Activated B cell treated with CpG ODN at 0.5 μM for 24 hours (primary cell): ENCODE measurements around the gene HMX3. TPM values are rescaled to one million over a fixed set of nuclear protein-coding genes. Genes with fewer than 3 reads are reported as not detected.
A peak's percentile ranks its signal among the peaks of the same experiment; 100 is the strongest.

Experiments
- ATAC-seq: fragments of 200-7000 bp; cut with Tn5 transposase; one replicate; pipeline ENCODE4 v1.10.0; 2021; ENCODE audit warnings: low read depth, mild to moderate bottlenecking, moderate library complexity
- CTCF ChIA-PET: fragments of 350-600 bp; sonication (Branson Sonifier 250); formaldehyde crosslinking; loops from one replicate; lab custom pipeline; 2021; ENCODE audit warnings: antibody characterized with exemption; lab: Charles Lee
- POLR2A ChIA-PET: fragments of 350-600 bp; sonication (Branson Sonifier 250); formaldehyde crosslinking; loops from one replicate; lab custom pipeline; 2021; ENCODE audit warnings: antibody characterized with exemption; lab: Charles Lee
- DNase-seq: peaks from one replicate; pipeline ENCODE4 v3.0.0; 2022
- H3K27ac Mint-ChIP-seq: one replicate; pipeline ENCODE4 v1.8.0; 2020; ENCODE audit warnings: mixed read lengths
- H3K27me3 Mint-ChIP-seq: one replicate; pipeline ENCODE4 v1.8.0; 2021; ENCODE audit warnings: mixed read lengths
- H3K36me3 Mint-ChIP-seq: one replicate; pipeline ENCODE4 v1.8.0; 2021; ENCODE audit warnings: low read depth, mixed read lengths
- H3K4me1 Mint-ChIP-seq: one replicate; pipeline ENCODE4 v1.8.0; 2021; ENCODE audit warnings: mixed read lengths
- H3K4me3 Mint-ChIP-seq: one replicate; pipeline ENCODE4 v1.8.0; 2020; ENCODE audit warnings: mild to moderate bottlenecking, mixed read lengths
- H3K9me3 Mint-ChIP-seq: one replicate; pipeline ENCODE4 v1.8.0; 2020; ENCODE audit warnings: mixed read lengths
- intact Hi-C: fragments of 100-400 bp; cut with micrococcal nuclease; formaldehyde crosslinking; loops from one replicate; pipeline ENCODE4 v1.15.1; 2024
- total RNA-seq: library from RNA; stranded (reverse); gene quantifications from 2 replicates; pipeline ENCODE4 v1.2.3, GENCODE V29; 2022
- TF ChIP-seq, protein P1 (sequence below): fragments of 200-600 bp; IDR thresholded peaks from one replicate; pipeline ENCODE4 v1.8.0; 2022; ENCODE audit warnings: antibody characterized with exemption, mild to moderate bottlenecking

Gene HMX3
- total RNA-seq, 1 donor from 2014 or later, result not detected

DNA sequence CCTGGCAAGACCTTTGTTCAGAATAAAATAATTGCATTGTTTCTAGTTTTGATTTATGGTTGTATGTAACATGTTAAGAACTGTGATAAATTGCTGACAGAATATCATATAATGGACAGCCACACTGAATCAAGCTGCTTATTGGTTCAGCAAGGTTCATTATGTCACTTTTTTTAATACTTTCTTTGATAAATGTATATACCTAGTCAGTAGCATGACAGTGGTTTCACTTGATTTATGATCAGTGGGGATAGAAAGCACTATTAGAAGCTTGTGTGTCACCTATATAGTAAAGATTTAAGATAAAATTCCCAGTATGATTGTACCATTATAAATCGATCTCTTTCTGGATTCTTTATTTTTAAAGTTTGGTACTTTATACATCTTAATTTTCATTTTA, 22.9 kb downstream of the HMX3 start:
- ChIA-PET POLR2A (no interaction called here), CTCF (no interaction called here)
- Mint-ChIP-seq H3K27me3 (no peaks in the 10 kb centered on the region), H3K4me1 (peaks cover 59% of the 10 kb centered on the region), H3K9me3 (no peaks in the 10 kb centered on the region), H3K27ac (no peak overlapping the region), H3K4me3 (no peak overlapping the region), H3K36me3 (peaks cover 87% of the 10 kb centered on the region)
- DNase-seq, result no peak
- no peak for ATAC-seq
- intact Hi-C loops, result loop anchor here (5.0 kb wide), 1 partner anchor 1231 kb away; the partner anchor contains the start of gene ATE1
- TF ChIP-seq, protein P1, sequence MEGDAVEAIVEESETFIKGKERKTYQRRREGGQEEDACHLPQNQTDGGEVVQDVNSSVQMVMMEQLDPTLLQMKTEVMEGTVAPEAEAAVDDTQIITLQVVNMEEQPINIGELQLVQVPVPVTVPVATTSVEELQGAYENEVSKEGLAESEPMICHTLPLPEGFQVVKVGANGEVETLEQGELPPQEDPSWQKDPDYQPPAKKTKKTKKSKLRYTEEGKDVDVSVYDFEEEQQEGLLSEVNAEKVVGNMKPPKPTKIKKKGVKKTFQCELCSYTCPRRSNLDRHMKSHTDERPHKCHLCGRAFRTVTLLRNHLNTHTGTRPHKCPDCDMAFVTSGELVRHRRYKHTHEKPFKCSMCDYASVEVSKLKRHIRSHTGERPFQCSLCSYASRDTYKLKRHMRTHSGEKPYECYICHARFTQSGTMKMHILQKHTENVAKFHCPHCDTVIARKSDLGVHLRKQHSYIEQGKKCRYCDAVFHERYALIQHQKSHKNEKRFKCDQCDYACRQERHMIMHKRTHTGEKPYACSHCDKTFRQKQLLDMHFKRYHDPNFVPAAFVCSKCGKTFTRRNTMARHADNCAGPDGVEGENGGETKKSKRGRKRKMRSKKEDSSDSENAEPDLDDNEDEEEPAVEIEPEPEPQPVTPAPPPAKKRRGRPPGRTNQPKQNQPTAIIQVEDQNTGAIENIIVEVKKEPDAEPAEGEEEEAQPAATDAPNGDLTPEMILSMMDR, result no peak

DNA sequence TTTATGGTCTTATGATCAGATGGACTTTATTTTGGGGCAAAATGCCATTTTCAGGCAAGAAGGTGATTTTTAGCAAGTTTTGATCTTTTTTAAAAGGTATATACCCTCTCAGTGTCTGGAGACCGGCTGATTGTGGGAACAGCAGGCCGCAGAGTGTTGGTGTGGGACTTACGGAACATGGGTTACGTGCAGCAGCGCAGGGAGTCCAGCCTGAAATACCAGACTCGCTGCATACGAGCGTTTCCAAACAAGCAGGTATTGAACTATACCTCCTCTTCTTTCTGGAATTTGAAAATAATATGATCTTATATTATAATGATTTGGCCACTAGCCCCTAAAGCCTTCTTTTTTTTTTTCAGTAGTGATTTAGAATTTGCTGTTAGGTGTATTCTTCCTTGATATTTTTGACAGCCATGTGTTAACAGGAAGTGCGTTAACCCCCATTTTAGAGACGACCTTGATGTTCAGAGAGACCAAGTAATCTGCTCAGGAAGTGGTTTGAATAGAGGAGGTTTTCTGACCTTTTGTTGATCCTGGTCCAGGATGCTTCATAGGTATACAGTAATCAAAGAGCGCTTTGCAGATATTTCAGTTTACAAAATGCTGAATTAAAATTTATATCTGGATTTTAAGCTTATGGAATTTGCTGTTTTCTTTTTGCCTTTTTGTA, 24.7 kb downstream of the HMX3 start:
- Mint-ChIP-seq H3K27me3 (no peaks in the 10 kb centered on the region), H3K27ac (peak overlapping the region; percentile 41), H3K4me1 (peaks cover 46% of the 10 kb centered on the region), H3K36me3 (peaks cover 90% of the 10 kb centered on the region), H3K9me3 (no peaks in the 10 kb centered on the region), H3K4me3 (no peak overlapping the region)
- TF ChIP-seq, protein P1, result no peak
- intact Hi-C loops, result no loop called here
- ATAC-seq (no peak), DNase-seq (no peak)
- CTCF ChIA-PET, result no interaction called here
- POLR2A ChIA-PET, result no interaction called here

DNA sequence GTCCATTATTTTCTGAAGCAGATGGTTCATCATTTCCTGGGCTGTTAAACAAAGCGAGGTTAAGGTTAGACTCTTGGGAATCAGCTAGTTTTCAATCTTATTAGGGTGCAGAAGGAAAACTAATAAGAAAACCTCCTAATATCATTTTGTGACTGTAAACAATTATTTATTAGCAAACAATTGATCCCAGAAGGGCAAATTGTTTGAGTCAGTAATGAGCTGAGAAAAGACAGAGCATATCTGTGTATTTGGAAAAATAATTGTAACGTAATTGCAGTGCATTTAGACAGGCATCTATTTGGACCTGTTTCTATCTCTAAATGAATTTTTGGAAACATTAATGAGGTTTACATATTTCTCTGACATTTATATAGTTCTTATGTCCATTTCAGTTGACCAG, 28.5 kb downstream of the HMX3 start:
- TF ChIP-seq, protein P1, result no peak
- no peak overlapping the region for H3K27ac Mint-ChIP-seq
- ATAC-seq (no peak), DNase-seq (no peak)
- H3K9me3 Mint-ChIP-seq, result no peaks in the 10 kb centered on the region
- H3K36me3 Mint-ChIP-seq, result peaks cover 83% of the 10 kb centered on the region
- intact Hi-C loops, result no loop called here
- H3K4me1 Mint-ChIP-seq, result peaks cover 11% of the 10 kb centered on the region
- POLR2A ChIA-PET, result no interaction called here
- no peaks in the 10 kb centered on the region for H3K27me3 Mint-ChIP-seq
- H3K4me3 Mint-ChIP-seq, result no peak overlapping the region
- CTCF ChIA-PET, result no interaction called here

DNA sequence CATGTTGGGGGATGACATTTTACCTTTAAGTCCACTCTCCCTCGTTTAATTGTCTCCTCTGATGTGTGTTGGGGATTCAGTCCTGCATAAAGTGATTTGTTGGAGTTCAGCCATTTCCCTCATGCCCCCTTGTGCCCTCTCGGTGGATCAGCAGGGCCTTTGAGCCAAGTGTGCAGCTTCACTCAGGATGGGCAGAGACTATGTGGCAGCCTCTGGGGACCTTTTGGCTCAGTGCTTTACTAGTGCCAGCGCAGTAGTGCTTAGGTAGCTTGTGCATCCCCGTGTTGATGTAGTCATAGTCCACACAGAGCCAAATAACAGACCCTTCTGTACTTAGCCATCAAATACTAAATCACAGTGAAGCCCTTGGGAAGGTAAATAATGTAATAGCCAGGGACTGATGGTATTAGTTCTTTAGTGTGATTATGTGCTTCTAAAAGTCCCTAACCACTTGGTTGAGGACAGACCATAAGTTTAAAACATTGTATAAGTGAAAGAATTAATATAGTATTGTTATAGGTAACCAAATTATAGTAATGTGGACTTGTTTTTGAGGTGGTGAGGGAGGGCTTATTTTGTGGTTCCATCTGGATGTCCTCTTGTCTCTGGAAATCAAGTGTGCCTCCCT, 29.8 kb downstream of the HMX3 start:
- DNase-seq (no peak), ATAC-seq (no peak)
- Mint-ChIP-seq H3K4me1 (peaks cover 5% of the 10 kb centered on the region), H3K4me3 (no peak overlapping the region), H3K27me3 (no peaks in the 10 kb centered on the region), H3K27ac (no peak overlapping the region), H3K36me3 (peaks cover 77% of the 10 kb centered on the region), H3K9me3 (no peaks in the 10 kb centered on the region)
- intact Hi-C loops, result no loop called here
- ChIA-PET CTCF (no interaction called here), POLR2A (no interaction called here)
- TF ChIP-seq, protein P1, result no peak

DNA sequence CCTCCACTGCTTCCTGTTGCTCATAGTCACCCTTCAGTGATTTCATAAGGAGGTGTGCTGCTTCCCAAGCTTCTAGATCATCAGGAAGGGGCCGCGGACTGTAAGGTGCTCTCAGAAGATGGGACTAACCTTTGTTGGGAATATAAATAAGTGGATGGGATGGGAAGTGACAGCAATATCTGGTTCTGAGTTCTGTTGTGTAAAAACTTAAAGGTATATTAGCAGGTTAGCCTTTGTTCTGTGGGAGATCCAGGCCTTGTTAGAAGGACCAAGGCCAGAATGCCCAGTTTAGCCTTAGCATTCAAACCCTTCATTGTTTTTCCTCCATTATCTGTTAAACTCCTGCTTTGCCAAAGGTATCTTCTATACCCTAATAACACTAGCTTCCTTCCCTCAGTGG, 30.8 kb downstream of the HMX3 start:
- no peak for ATAC-seq
- H3K9me3 Mint-ChIP-seq, result no peaks in the 10 kb centered on the region
- DNase-seq, result no peak
- no peak overlapping the region for H3K4me3 Mint-ChIP-seq
- intact Hi-C loops, result no loop called here
- ChIA-PET CTCF (no interaction called here), POLR2A (no interaction called here)
- TF ChIP-seq, protein P1, result no peak
- no peak overlapping the region for H3K27ac Mint-ChIP-seq
- no peaks in the 10 kb centered on the region for H3K27me3 Mint-ChIP-seq
- no peaks in the 10 kb centered on the region for H3K4me1 Mint-ChIP-seq
- H3K36me3 Mint-ChIP-seq, result peaks cover 77% of the 10 kb centered on the region
